Bronchial epithelial cell (primary cell): Measurements from ENCODE around the gene MEPCE. TPM values are rescaled to one million over a fixed set of nuclear protein-coding genes. Genes with fewer than 3 reads are reported as not detected.

ENCODE experiments used
- DNase-seq: peaks from one replicate; pipeline ENCODE4 v3.0.0-alpha.2; 2010; ENCODE audit warnings: low read depth
- FAIRE-seq: peaks from 2 replicates; lab custom pipeline; 2011; peaks lifted over from hg19 to GRCh38; lab: Jason Lieb, UNC
- H3K27me3 ChIP-seq: 2 replicates; pipeline ENCODE4 v1.5.1; 2011; ENCODE audit warnings: low read length; ENCODE audit not compliant: control insufficient read depth, insufficient read depth
- H3K36me3 ChIP-seq: 2 replicates; pipeline ENCODE4 v1.5.1; 2011; ENCODE audit warnings: low read length; ENCODE audit not compliant: control insufficient read depth, insufficient read depth
- H3K4me3 ChIP-seq: 2 replicates; pipeline ENCODE4 v1.5.1; 2011; ENCODE audit warnings: mild to moderate bottlenecking, low read depth, low read length, control low read depth
- CTCF ChIP-seq: IDR thresholded peaks from 2 replicates; pipeline ENCODE4 v1.5.1; 2011; ENCODE audit warnings: mild to moderate bottlenecking, moderate library complexity, low read length, control low read depth, inconsistent platforms; ENCODE audit not compliant: insufficient read depth, severe bottlenecking
- total RNA-seq: library from RNA; depleted of rRNA; stranded (reverse); fragments of >200 nt; gene quantifications from 2 replicates; pipeline ENCODE4 v1.2.1, GENCODE V29; 2014

Gene MEPCE
- total RNA-seq, 1 donor from 2014 or later = 18.7 TPM

- FAIRE-seq (no peak), DNase-seq (no peak)
- peaks cover 4% of the 10 kb centered on the region for H3K36me3 ChIP-seq
- no peak for TF ChIP-seq CTCF
- no peak within 1 kb of the TSS for H3K4me3 ChIP-seq
- no peaks in the 10 kb centered on the region for H3K27me3 ChIP-seq
Observed at GRCh38 chr7:100464210-100464660, 34.6 kb downstream of the MEPCE start, which contains the start of gene SPACDR. Gene SPACDR (minus strand): TSS chr7:100464260. CDS start chr7:100464025, 235 bp downstream.

GRCh38 chr7:100464791-100465190 is 35.2 kb downstream of the MEPCE start:
- DNase-seq (no peak), FAIRE-seq (no peak)
- H3K27me3 ChIP-seq = no peaks in the 10 kb centered on the region
- H3K36me3 ChIP-seq = peaks cover 4% of the 10 kb centered on the region
- H3K4me3 ChIP-seq = no peak overlapping the region
- TF ChIP-seq CTCF = no peak

GRCh38 chr7:100465299-100465698 is 35.7 kb downstream of the MEPCE start:
- Histone ChIP-seq H3K27me3 (no peaks in the 10 kb centered on the region), H3K4me3 (no peak overlapping the region), H3K36me3 (peaks cover 4% of the 10 kb centered on the region)
- no peak for FAIRE-seq
- no peak for DNase-seq
- TF ChIP-seq CTCF = no peak

- Histone ChIP-seq H3K4me3 (no peak overlapping the region), H3K27me3 (no peaks in the 10 kb centered on the region), H3K36me3 (peaks cover 6% of the 10 kb centered on the region)
- no peak for FAIRE-seq
- DNase-seq = peak; percentile 32
- TF ChIP-seq CTCF = peak; percentile 78
Observed at GRCh38 chr7:100465702-100466311, 36.2 kb downstream of the MEPCE start.

- no peaks in the 10 kb centered on the region for H3K27me3 ChIP-seq
- FAIRE-seq = no peak
- H3K36me3 ChIP-seq = peaks cover 6% of the 10 kb centered on the region
- no peak overlapping the region for H3K4me3 ChIP-seq
- DNase-seq = no peak
- TF ChIP-seq CTCF = no peak
Observed at GRCh38 chr7:100466653-100467605, 37.3 kb downstream of the MEPCE start.
